Lung (tissue), 12 donors: ENCODE results near the gene SIX2. TPM values are rescaled to one million over a fixed set of nuclear protein-coding genes. Genes with fewer than 3 reads are reported as not detected.
"Not testable (repeated sequence)": the region's sequence is repeated elsewhere in the genome, so short reads cannot be mapped to it uniquely, and the experiment has no call there.

Source experiments
- ATAC-seq: fragments of 200-7000 bp; cut with Tn5 transposase; one replicate; pipeline ENCODE4 v1.9.1; 2020; ENCODE audit warnings: moderate number of reproducible peaks; ENCODE audit not compliant: insufficient read depth, low FRiP score
- DNase-seq, 3 donors: peaks; one replicate each; pipeline ENCODE4 v3.0.0-alpha.2; 2013 to 2017
- H3K27ac ChIP-seq, 2 donors: one replicate each; pipeline ENCODE4 v1.5.1; 2013; ENCODE audit warnings: mild to moderate bottlenecking in 2 of 2, moderate library complexity in 2 of 2, control low read depth in 1 of 2, inconsistent platforms in 1 of 2, low read depth in 1 of 2, low read length in 1 of 2
- H3K27me3 ChIP-seq, 3 donors: one replicate each; pipeline ENCODE4 v1.5.1; 2013; ENCODE audit warnings: low read length in 2 of 3; ENCODE audit not compliant: control insufficient read depth in 3 of 3, insufficient read depth in 3 of 3
- H3K36me3 ChIP-seq, 4 donors: one replicate each; pipeline ENCODE4 v1.5.1; 2013; ENCODE audit warnings: low read length in 4 of 4, mild to moderate bottlenecking in 1 of 4, moderate library complexity in 1 of 4; ENCODE audit not compliant: control insufficient read depth in 4 of 4, insufficient read depth in 4 of 4
- H3K4me1 ChIP-seq, 5 donors: one replicate each; pipeline ENCODE4 v1.5.1; 2013; ENCODE audit warnings: low read length in 5 of 5, mild to moderate bottlenecking in 2 of 5, moderate library complexity in 1 of 5; ENCODE audit not compliant: control insufficient read depth in 5 of 5, insufficient read depth in 5 of 5
- H3K4me3 ChIP-seq: one replicate; pipeline ENCODE4 v1.5.1; 2013; ENCODE audit warnings: mild to moderate bottlenecking, control low read depth, moderate library complexity
- H3K9ac ChIP-seq, 2 donors: one replicate each; pipeline ENCODE4 v1.5.1; 2013; ENCODE audit warnings: low read length in 2 of 2, control low read depth in 1 of 2; ENCODE audit not compliant: insufficient read depth in 1 of 2
- H3K9me3 ChIP-seq, 4 donors: one replicate each; pipeline ENCODE4 v1.5.1; 2013; ENCODE audit warnings: low read length in 3 of 4, mild to moderate bottlenecking in 1 of 4, moderate library complexity in 1 of 4; ENCODE audit not compliant: control insufficient read depth in 4 of 4, insufficient read depth in 3 of 4
- whole genome bisulfite sequencing, 2 donors: extraction: QIAGEN DNeasy Blood & Tissue Kit; methylation state at CpG; one replicate each; pipeline ENCODE4 v1.1.7; 2013; 5-methylcytosine and 5-hydroxymethylcytosine counted together
- polyA plus RNA-seq, 2 donors: library from polyadenylated mRNA; stranded (reverse); fragments of 200-250 nt; gene quantifications; one replicate each; pipeline ENCODE4 v1.2.1, GENCODE V29; 2013
- total RNA-seq, 2 donors: library from RNA; depleted of rRNA in 1 of 2; stranded (reverse); fragments of >200 nt in 1 of 2; gene quantifications; one replicate each; pipeline ENCODE4 v1.2.1, GENCODE V29; 2014 to 2021
- TF ChIP-seq, protein P1 (sequence below): IDR thresholded peaks from 2 replicates; pipeline ENCODE4 v1.5.1; 2012; ENCODE audit warnings: mild to moderate bottlenecking; ENCODE audit errors: control extremely low read depth, extremely low read depth
- donor health status: control.
- donor health status: control.
- donor health status: Bipolar disorder and iron deficiency.
- donor health status: healthy.
- donor health status: DM: yes; HTN: yes; CAD: no.

Gene SIX2
- total and polyA plus RNA-seq, 4 donors: 0.34 to 0.83 (median 0.44) TPM

DNA sequence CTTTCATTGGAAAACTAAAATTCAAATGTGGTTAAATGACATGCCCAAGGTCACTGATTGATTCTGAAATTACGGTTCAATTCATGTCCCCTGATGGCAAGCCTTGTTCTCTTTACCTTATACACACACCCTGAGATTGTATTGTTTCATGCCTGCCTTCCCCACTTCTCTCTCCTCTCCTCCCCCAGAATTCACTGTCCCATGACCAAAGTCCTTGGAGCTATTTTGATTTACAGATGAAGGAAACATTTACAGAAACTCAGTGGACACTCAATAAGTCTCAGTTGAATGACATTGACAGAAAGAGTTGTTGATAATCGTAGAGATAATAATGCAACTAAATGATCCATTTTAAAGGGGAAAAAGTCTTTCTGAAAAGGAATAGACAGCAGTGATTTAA is 33.1 kb upstream of the SIX2 start:
- TF ChIP-seq, protein P1, sequence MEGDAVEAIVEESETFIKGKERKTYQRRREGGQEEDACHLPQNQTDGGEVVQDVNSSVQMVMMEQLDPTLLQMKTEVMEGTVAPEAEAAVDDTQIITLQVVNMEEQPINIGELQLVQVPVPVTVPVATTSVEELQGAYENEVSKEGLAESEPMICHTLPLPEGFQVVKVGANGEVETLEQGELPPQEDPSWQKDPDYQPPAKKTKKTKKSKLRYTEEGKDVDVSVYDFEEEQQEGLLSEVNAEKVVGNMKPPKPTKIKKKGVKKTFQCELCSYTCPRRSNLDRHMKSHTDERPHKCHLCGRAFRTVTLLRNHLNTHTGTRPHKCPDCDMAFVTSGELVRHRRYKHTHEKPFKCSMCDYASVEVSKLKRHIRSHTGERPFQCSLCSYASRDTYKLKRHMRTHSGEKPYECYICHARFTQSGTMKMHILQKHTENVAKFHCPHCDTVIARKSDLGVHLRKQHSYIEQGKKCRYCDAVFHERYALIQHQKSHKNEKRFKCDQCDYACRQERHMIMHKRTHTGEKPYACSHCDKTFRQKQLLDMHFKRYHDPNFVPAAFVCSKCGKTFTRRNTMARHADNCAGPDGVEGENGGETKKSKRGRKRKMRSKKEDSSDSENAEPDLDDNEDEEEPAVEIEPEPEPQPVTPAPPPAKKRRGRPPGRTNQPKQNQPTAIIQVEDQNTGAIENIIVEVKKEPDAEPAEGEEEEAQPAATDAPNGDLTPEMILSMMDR: no peak
- Histone ChIP-seq H3K4me1 (no peaks in the 10 kb centered on the region), H3K9me3 (peaks cover 0 to 2% (median 0%) of the 10 kb centered on the region in 4 donors), H3K9ac (no peak overlapping the region), H3K36me3 (no peaks in the 10 kb centered on the region), H3K27ac (no peak overlapping the region), H3K27me3 (peaks cover 3 to 8% (median 5%) of the 10 kb centered on the region in 3 donors), H3K4me3 (no peak overlapping the region)
- WGBS, 2 donors: 78 to 90% methylated on average over 2 of the region's 2 CpGs
- DNase-seq (no peak), ATAC-seq (no peak)

DNA sequence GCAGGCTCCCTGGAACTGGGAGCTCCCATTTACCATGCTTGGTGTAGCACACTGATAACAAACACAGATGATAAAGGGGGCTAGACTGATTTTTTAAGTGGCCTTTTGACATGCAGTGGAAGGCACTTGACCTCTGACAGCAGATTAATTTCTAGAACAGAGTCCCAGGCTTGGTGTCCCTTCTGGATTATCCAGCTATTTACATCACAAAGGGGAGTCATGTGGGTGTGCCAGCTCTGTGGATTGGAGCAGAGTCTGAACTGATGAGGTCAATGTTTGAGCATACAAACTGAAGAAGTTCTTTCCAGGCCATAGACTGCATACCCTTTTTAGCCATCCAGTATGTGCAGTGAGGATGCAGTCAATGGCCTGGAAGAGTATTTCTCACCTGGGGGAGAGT is 31.5 kb upstream of the SIX2 start:
- Histone ChIP-seq H3K9ac (no peak overlapping the region), H3K9me3 (peaks cover 0 to 2% (median 0%) of the 10 kb centered on the region in 4 donors), H3K27ac (no peak overlapping the region), H3K36me3 (no peaks in the 10 kb centered on the region), H3K27me3 (peaks cover 3 to 8% (median 5%) of the 10 kb centered on the region in 3 donors), H3K4me3 (no peak overlapping the region), H3K4me1 (no peaks in the 10 kb centered on the region)
- no peak for DNase-seq
- TF ChIP-seq, protein P1: no peak
- no peak for ATAC-seq

DNA sequence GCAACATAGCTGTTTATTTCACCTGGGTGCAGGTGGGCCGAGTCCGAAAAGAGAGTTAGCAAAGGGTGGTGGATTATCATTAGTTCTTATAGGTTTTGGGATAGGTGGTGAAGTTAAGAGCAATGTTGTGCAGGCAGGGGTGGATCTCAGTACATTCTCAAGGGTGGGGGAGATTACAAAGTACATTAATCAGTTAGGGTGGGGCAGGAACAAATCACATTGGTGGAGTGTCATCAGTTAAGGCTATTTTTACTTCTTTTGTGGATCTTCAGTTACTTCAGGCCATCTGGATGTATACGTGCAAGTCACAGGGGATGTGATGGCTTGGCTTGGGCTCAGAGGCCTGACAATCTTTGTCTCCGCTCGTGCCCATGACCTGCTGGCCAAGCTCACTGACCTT is 30.6 kb upstream of the SIX2 start:
- H3K27me3 ChIP-seq, H3K9ac ChIP-seq, H3K9me3 ChIP-seq, DNase-seq, H3K27ac ChIP-seq, H3K4me1 ChIP-seq, H3K4me3 ChIP-seq, H3K36me3 ChIP-seq, ATAC-seq: not testable (repeated sequence)
- 83 to 84% methylated on average over 5 of the region's 5 CpGs for WGBS, 2 donors

DNA sequence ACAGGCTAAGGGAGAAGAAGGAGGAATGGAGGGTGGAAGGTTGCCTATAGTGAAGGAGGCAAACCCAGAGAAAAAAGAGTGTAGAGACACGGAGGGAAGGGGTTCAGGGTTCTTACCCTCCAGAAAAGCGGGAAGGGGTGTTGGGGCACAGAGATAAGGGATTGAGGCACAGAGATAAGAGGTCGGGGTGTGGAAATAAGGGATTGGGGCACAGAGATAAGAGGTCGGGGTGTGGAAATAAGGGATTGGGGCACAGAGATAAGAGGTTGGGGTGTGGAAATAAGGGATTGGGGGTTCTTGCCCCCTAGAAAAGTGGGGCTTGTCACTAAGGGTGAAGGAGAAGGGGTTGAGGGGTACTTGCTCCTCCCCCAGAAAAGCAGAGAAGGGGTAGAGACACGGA is 29.6 kb upstream of the SIX2 start:
- not testable (repeated sequence) for H3K4me3 ChIP-seq, H3K36me3 ChIP-seq, H3K4me1 ChIP-seq, DNase-seq, H3K9ac ChIP-seq, H3K27me3 ChIP-seq, H3K9me3 ChIP-seq, ATAC-seq, H3K27ac ChIP-seq
- 56 to 85% methylated on average over 5 of the region's 5 CpGs for WGBS, 2 donors

DNA sequence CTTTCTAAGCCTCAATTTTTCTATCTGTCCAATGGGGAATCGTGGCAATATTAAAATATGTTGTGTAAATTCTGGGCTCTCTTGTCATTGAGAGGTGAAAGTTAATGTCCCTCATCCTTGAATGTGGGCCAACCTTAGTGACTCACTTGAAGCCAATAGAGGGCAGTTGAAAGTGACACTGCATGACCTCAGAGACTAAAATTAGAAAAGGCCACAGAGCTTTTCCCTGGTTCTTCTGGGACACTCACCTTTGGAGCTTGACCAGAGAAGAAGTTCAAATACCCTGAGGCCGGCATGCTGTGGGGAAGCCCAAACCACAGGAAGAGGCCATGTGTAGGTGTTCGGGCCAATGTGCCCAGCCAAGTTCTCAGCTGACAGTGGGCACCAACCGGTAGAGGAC is 24.1 kb upstream of the SIX2 start:
- H3K4me1 ChIP-seq: no peaks in the 10 kb centered on the region
- TF ChIP-seq, protein P1: no peak
- H3K27ac ChIP-seq: no peak overlapping the region
- H3K27me3 ChIP-seq: peaks cover 0 to 4% (median 0%) of the 10 kb centered on the region in 3 donors
- H3K9ac ChIP-seq: no peak overlapping the region
- 74 to 82% methylated on average over 4 of the region's 4 CpGs for whole genome bisulfite sequencing, 2 donors
- ATAC-seq (no peak), DNase-seq (no peak)
- H3K4me3 ChIP-seq: no peak overlapping the region
- peaks cover 0 to 7% (median 0%) of the 10 kb centered on the region in 4 donors for H3K9me3 ChIP-seq
- no peaks in the 10 kb centered on the region for H3K36me3 ChIP-seq
